K562 (cell line): Measurements from ENCODE around the gene TMIGD3. TPM values are rescaled to one million over a fixed set of nuclear protein-coding genes. Genes with fewer than 3 reads are reported as not detected.

Experiments used
- ATAC-seq: fragments of 200-7000 bp; cut with Tn5 transposase; 3 replicates; pipeline ENCODE4 v1.9.1; 2020; ENCODE audit warnings: moderate library complexity
- BruUV-seq: library from RNA; stranded (reverse); fragments of 400-500 nt; replicated peaks from 2 replicates; lab custom pipeline; 2021; lab: Mats Ljungman, UMichigan
- CTCF ChIA-PET: fragments of 300-600 bp; formaldehyde crosslinking; extraction: SDS; loops from one replicate; lab custom pipeline; 2021; ENCODE audit warnings: low intra/inter-chr PET ratio; lab: Yijun Ruan, JAX
- POLR2A ChIA-PET: fragments of 300-600, 350-650 bp; sonication (Branson Sonifier 250); formaldehyde crosslinking; extraction: SDS; loops from one replicate; lab custom pipeline; 2021; ENCODE audit warnings: antibody characterized with exemption, inconsistent platforms; lab: Yijun Ruan, JAX
- DNase-seq, 4 experiments: peaks; one replicate each; pipeline versions ENCODE4 v3.0.0 to v3.0.0-alpha.2; 2011 to 2018; ENCODE audit warnings: low spot score in 3 of 4, mixed read lengths in 3 of 4; ENCODE audit errors: extremely low read depth in 1 of 4
- FAIRE-seq: peaks from 2 replicates; lab custom pipeline; 2011; peaks lifted over from hg19 to GRCh38; lab: Jason Lieb, UNC
- H2AFZ ChIP-seq: 2 replicates; pipeline ENCODE4 v1.6.0; 2011; ENCODE audit warnings: low read depth, low read length, control low read depth, inconsistent platforms
- H3K27ac ChIP-seq: fragments of 200-600 bp; 3 replicates; pipeline ENCODE4 v1.8.0; 2011; ENCODE audit warnings: low read depth, mild to moderate bottlenecking, control low read depth, inconsistent platforms, low read length, moderate library complexity, mixed read lengths; ENCODE audit errors: extremely low read depth
- H3K27me3 ChIP-seq, 2 experiments: fragments of 300-600 bp in 1 of 2; 2 replicates in 1 of 2; 3 replicates in 1 of 2; pipeline versions ENCODE4 v1.6.0 to v1.8.0; 2011; ENCODE audit warnings: inconsistent platforms in 2 of 2, low read length in 2 of 2, mild to moderate bottlenecking in 1 of 2, mixed read lengths in 1 of 2, moderate library complexity in 1 of 2; ENCODE audit not compliant: control insufficient read depth in 2 of 2, insufficient read depth in 2 of 2
- H3K36me3 ChIP-seq: fragments of 300-600 bp; 3 replicates; pipeline ENCODE4 v1.8.0; 2011; ENCODE audit warnings: mild to moderate bottlenecking, low read length, inconsistent platforms; ENCODE audit not compliant: control insufficient read depth, insufficient read depth
- H3K4me1 ChIP-seq, 2 experiments: fragments of 200-600 bp in 1 of 2; replicated peaks in 1 of 2; 2 replicates in 1 of 2; 3 replicates in 1 of 2; pipeline versions ENCODE4 v1.5.1 to v1.8.0; 2011; ENCODE audit warnings: inconsistent platforms in 2 of 2, low read length in 2 of 2, mild to moderate bottlenecking in 1 of 2, mixed read lengths in 1 of 2, moderate library complexity in 1 of 2; ENCODE audit not compliant: control insufficient read depth in 2 of 2, insufficient read depth in 2 of 2
- H3K4me2 ChIP-seq: 2 replicates; pipeline ENCODE4 v1.6.1; 2011; ENCODE audit warnings: low read length, control low read depth, inconsistent platforms, mixed read lengths; ENCODE audit not compliant: insufficient read depth
- H3K4me3 ChIP-seq: fragments of 200-600 bp; sonication (generic), shearing (Covaris generic); 2 replicates; pipeline ENCODE4 v1.5.1; 2016; ENCODE audit warnings: control low read depth, inconsistent platforms
- H3K79me2 ChIP-seq: fragments of 200-600 bp; 3 replicates; pipeline ENCODE4 v1.8.0; 2011; ENCODE audit warnings: low read length, inconsistent platforms; ENCODE audit not compliant: control insufficient read depth, insufficient read depth
- H3K9ac ChIP-seq, 2 experiments: 2 replicates each; pipeline versions ENCODE4 v1.6.0 to v1.6.1; 2011; ENCODE audit warnings: low read depth in 2 of 2, low read length in 2 of 2, control low read depth in 1 of 2, inconsistent platforms in 1 of 2, mild to moderate bottlenecking in 1 of 2, mixed read lengths in 1 of 2; ENCODE audit not compliant: insufficient read depth in 1 of 2
- H3K9me1 ChIP-seq: one replicate; pipeline ENCODE4 v1.6.0; 2011; ENCODE audit warnings: inconsistent platforms, mild to moderate bottlenecking, low read length, moderate library complexity; ENCODE audit not compliant: control insufficient read depth, insufficient read depth
- H3K9me3 ChIP-seq: replicated peaks from 2 replicates; pipeline ENCODE4 v1.5.1; 2011; ENCODE audit warnings: low read depth, low read length, inconsistent platforms; ENCODE audit not compliant: control insufficient read depth, insufficient read depth
- H4K20me1 ChIP-seq: replicated peaks from 2 replicates; pipeline ENCODE4 v1.6.1; 2011; ENCODE audit warnings: low read length, inconsistent platforms, mixed read lengths; ENCODE audit not compliant: control insufficient read depth, insufficient read depth
- C11orf30 ChIP-seq: fragments of 450-650 bp; IDR thresholded peaks from 2 replicates; pipeline ENCODE4 v1.6.1; 2016; ENCODE audit warnings: low read depth, mild to moderate bottlenecking
- CBFA2T2 ChIP-seq: fragments of 450-650 bp; conservative IDR thresholded peaks from 2 replicates; pipeline ENCODE4 v1.6.1; 2017; ENCODE audit warnings: mild to moderate bottlenecking
- MYC ChIP-seq, 2 experiments: fragments of 250-450 bp in 1 of 2; sonication (Bioruptor Pico) in 1 of 2; IDR thresholded peaks; 2 replicates each; pipeline versions ENCODE4 v1.5.1 to v1.6.1; 2012 to 2021; ENCODE audit warnings: low read depth in 2 of 2, borderline replicate concordance in 1 of 2, improper control_type of control experiment in 1 of 2, low read length in 1 of 2, mild to moderate bottlenecking in 1 of 2, moderate library complexity in 1 of 2
- RAD51 ChIP-seq: fragments of 450-650 bp; IDR thresholded peaks from 2 replicates; pipeline ENCODE4 v1.7.1; 2016; ENCODE audit warnings: low read depth, mild to moderate bottlenecking, borderline replicate concordance
- SMAD1 ChIP-seq: fragments of 150-350 bp; IDR thresholded peaks from 2 replicates; pipeline ENCODE4 v1.6.1; 2014; ENCODE audit warnings: low read length, low read depth; ENCODE audit not compliant: partially characterized antibody
- SREBF1 ChIP-seq: fragments of 150-350 bp; IDR thresholded peaks from 2 replicates; pipeline ENCODE4 v1.6.1; 2014; ENCODE audit warnings: antibody characterized with exemption, low read depth, low read length, borderline replicate concordance
- TCF15 ChIP-seq: fragments of 250-450 bp; sonication (Bioruptor Pico); IDR thresholded peaks from 2 replicates; pipeline ENCODE4 v1.8.0; 2022; ENCODE audit warnings: moderate library complexity, mild to moderate bottlenecking, inconsistent platforms
- TFE3 ChIP-seq: fragments of 450-650 bp; formaldehyde crosslinking; IDR thresholded peaks from 2 replicates; pipeline ENCODE4 v1.4.0; 2020; ENCODE audit warnings: mild to moderate bottlenecking, mixed read lengths
- TOE1 ChIP-seq, 2 experiments: fragments of 450-650 bp in 1 of 2; sonication (generic) in 1 of 2; formaldehyde crosslinking in 1 of 2; IDR thresholded peaks; 2 replicates each; pipeline versions ENCODE4 v1.7.1 to v1.8.0; 2016 to 2022; ENCODE audit warnings: borderline replicate concordance in 2 of 2, mild to moderate bottlenecking in 2 of 2, antibody characterized with exemption in 1 of 2, inconsistent platforms in 1 of 2, low read depth in 1 of 2, missing genetic modification reagents in 1 of 2, moderate library complexity in 1 of 2
- ZNF24 ChIP-seq: fragments of 450-650 bp; IDR thresholded peaks from 2 replicates; pipeline ENCODE4 v1.6.1; 2016
- ZNF316 ChIP-seq: fragments of 450-650 bp; IDR thresholded peaks from 2 replicates; pipeline ENCODE4 v1.6.1; 2016
- ZNF318 ChIP-seq, 2 experiments: fragments of 450-650 bp; IDR thresholded peaks; 2 replicates each; pipeline ENCODE4 v1.6.1; 2016; ENCODE audit warnings: mild to moderate bottlenecking in 2 of 2, borderline replicate concordance in 1 of 2, low read depth in 1 of 2, moderate library complexity in 1 of 2
- WGBS: fragments of 100-300 bp; shearing (Covaris generic); methylation state at CpG from one replicate; pipeline ENCODE4 v1.1.6; 2016; ENCODE audit warnings: low coverage, mixed read lengths; ENCODE audit not compliant: insufficient coverage; ENCODE audit errors: missing lambda C conversion rate; 5-methylcytosine and 5-hydroxymethylcytosine counted together
- in situ Hi-C: fragments of 300-500 bp; cut with MboI; formaldehyde crosslinking; loops from 4 replicates; pipeline ENCODE4 v1.15.0; 2018; ENCODE audit warnings: inconsistent platforms, mixed read lengths
- intact Hi-C: fragments of 100-400 bp; cut with micrococcal nuclease; formaldehyde crosslinking; loops from 2 replicates; pipeline ENCODE4 v1.14.2; 2022
- polyA plus RNA-seq, 8 experiments: library from polyadenylated mRNA; depleted of rRNA in 4 of 8; stranded (reverse) in 5 of 8; unstranded in 3 of 8; fragments of >200 nt; fragmentation: Nextera tagmentation in 2 of 8; fragmentation: Illumina TruSeq in 1 of 8; extraction: Ambion mirVana in 2 of 8; extraction: Trizol in 1 of 8; gene quantifications; 2 replicates each; pipeline versions ENCODE4 v1.2.1 to v1.2.3, GENCODE V29; 2011 to 2014; ENCODE audit warnings: inconsistent platforms in 1 of 8, missing spikeins in 1 of 8
- total RNA-seq, 7 experiments: library from RNA; depleted of rRNA in 6 of 7; stranded (reverse); fragments of >200 nt in 6 of 7; fragmentation: Illumina TruSeq in 2 of 7; extraction: Trizol in 2 of 7; gene quantifications; 2 replicates each; pipeline versions ENCODE4 v1.2.1 to v1.2.3, GENCODE V29; 2011 to 2021; ENCODE audit warnings: low replicate concordance in 1 of 7

Gene TMIGD3
- total and polyA plus RNA-seq, 9 of the 15 experiments (the other 6 are each of a cell fraction or from before 2014, with no cell fraction given) = 0.11 to 0.13 (median 0.11) TPM; not detected in 6

- intact Hi-C loops (no loop called here), in situ Hi-C loops (no loop called here)
- H3K4me3 ChIP-seq = no peak overlapping the region
- no peaks in the 10 kb centered on the region for H3K27me3 ChIP-seq
- DNase-seq (no peak), FAIRE-seq (no peak), ATAC-seq (no peak)
- H3K79me2 ChIP-seq = no peaks in the 10 kb centered on the region
- H4K20me1 ChIP-seq = no peaks in the 10 kb centered on the region
- no peaks in the 10 kb centered on the region for H3K9me3 ChIP-seq
- H3K4me2 ChIP-seq = no peak overlapping the region
- BruUV-seq = no TSS peak
- peaks cover 25 to 31% of the 10 kb centered on the region in 2 experiments for H3K4me1 ChIP-seq
- 42% methylated on average over 3 of the region's 3 CpGs for WGBS
- no peak overlapping the region for H3K9ac ChIP-seq
- no peaks in the 10 kb centered on the region for H3K36me3 ChIP-seq
- CTCF ChIA-PET = no interaction called here
- POLR2A ChIA-PET = no interaction called here
- H3K9me1 ChIP-seq = peaks cover 3% of the 10 kb centered on the region
- H3K27ac ChIP-seq = no peak overlapping the region
- H2AFZ ChIP-seq = no peak overlapping the region
- TF ChIP-seq RAD51 (peak; percentile 71), TCF15 (CRISPR knock-in tag) (no peak), ZNF24 (no peak), ZNF316 (0 out of 2 replicates have a peak, but pooled peaks have one; percentile 19), CBFA2T2 (0 out of 2 replicates have a peak, but pooled peaks have one; percentile 10), TFE3 (CRISPR knock-in tag) (peak; percentile 77), TOE1 (IDR thresholded peaks at IDR 0.05; ENCODE audit: borderline replicate concordance) (peak; percentile 49; the same call in 1 of the 2 replicates), TOE1 (CRISPR knock-in tag; IDR thresholded peaks at IDR 0.05; ENCODE audit: borderline replicate concordance, low read depth) (no peak), SMAD1 (no peak), C11orf30 (peak; percentile 17; the same call in 1 of the 2 replicates), MYC (IDR thresholded peaks at IDR 0.05; ENCODE audit: low read depth, low read length) (no peak), MYC (CRISPR knock-in tag; IDR thresholded peaks at IDR 0.05; ENCODE audit: borderline replicate concordance, low read depth) (no peak), ZNF318 (IDR thresholded peaks at IDR 0.05; ENCODE audit: borderline replicate concordance in 1 of 2, low read depth in 1 of 2) (no peak), SREBF1 (no peak)
These were observed 7.9 kb upstream of the TMIGD3 start for GRCh38 chr1:111511370-111511769.
